GM19351 (cell line): ENCODE measurements around the gene PAX7.

ENCODE experiments used
- ATAC-seq: cut with Tn5 transposase; IDR thresholded peaks from one replicate; pipeline ENCODE4 v1.9.1; 2021; ENCODE audit warnings: mild to moderate bottlenecking, moderate library complexity; ENCODE audit not compliant: unreplicated experiment

Gene PAX7

GRCh38 chr1:18618546-18619466 is 11.8 kb upstream of the PAX7 start:
- ATAC-seq: no peak

DNA sequence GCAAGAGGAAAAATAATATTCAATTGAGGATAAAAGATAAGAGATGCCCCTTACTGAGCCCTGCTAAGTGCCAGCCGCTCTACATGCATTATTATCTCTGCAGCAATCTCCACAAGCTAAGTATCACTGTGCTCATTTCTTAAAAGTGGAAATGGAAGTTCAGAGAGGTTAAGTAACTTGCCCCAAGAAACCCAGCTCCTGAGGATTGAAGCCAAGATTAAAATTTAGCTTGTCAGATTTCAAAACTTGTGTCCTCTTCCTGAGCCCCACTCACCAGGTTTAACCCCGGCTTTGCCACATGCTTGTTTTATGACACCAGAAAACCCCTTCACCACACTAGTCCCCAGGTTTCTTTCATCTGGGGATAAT is 11.2 kb upstream of the PAX7 start:
- no peak for ATAC-seq

DNA sequence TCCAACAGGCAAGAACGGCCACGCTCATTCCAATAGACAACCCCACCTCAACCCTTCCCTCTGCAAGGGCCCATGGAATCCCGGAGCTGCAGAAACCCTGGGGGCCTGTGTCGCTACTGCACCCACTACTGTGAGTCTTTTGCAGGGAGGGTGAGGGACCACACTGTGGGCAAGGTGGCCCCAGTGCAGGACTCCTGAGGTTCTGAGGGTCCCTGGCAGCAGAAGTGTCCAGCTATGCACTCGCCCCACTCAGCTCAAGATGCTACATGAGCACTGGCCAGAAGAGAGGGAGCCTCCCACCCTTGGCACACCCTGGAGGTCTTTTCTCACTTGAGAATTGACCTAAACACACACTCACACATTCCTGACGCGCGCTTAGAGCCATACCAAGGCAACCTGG is 2.1 kb upstream of the PAX7 start:
- ATAC-seq: no peak

DNA sequence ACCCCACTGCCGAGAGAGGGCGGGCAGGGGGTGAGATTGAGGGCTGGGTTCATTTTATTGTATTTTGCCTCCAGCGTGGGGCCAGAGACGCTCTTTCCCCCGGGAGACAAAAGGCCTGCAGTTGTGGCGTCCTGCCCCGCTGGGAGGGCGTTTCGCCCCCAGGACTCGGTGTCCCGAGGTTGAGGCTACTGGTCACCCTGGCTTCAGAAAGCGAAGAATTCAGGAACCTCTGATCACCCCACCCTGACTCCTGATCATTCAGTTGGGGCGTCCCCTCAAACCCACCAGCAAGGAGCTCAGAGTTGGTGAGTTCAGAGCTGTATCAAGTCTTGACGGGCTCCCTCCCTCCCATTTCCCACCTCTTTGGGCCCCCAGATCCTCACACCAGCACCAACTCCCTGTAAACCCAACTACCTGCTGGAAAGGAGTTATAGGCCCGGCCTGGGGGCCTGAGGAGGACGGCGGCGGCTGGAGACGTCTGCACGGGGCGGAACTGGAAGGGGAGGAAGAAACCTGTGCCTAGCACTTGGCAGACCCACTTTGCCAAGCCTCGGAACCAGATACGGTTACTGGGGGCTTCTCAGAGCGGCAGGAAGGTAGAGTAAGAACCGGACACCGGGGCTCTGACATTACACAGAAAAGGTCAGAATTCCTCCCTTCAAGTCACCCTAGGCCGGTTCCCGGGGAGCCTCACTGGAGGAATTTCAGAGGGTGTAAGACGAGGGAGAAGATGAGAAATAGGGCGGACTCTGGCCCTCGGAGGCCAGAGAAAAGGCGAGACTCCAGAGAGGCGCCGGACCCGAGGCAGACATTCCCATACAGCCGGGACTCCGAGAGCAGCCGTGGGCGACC is 761 bp upstream of the PAX7 start:
- no peak for ATAC-seq

DNA sequence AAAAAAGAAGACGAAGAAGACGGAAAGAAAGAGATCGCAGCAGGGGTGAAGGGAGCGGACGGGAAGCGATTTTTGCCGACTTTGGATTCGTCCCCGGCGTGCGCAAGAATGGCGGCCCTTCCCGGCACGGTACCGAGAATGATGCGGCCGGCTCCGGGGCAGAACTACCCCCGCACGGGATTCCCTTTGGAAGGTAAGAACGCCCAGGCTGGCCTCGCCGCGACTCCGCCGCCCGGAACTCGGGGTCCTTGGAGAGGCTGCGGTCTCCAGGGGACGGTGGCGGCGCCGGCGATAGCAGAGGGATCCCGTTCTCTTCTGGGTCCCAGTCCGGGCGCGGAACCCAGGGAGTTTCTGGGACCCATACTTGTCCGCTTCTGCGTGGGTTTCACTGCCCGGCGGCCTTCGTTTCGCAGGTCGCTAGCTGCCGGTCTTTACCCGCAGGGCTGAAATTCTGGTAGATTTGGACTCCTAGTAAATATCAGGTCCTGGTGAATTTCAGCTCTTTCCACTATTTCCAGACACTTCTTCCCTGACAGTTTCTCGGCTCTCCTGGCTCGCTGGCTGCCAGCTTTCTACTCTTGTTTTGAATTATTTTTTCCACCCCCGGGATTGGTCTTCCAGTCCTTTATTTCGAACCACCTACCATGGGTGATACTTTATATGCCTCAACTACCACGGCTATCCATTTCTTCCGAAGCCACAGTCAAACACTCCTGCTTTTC is 1.0 kb downstream of the PAX7 start:
- no peak for ATAC-seq

DNA sequence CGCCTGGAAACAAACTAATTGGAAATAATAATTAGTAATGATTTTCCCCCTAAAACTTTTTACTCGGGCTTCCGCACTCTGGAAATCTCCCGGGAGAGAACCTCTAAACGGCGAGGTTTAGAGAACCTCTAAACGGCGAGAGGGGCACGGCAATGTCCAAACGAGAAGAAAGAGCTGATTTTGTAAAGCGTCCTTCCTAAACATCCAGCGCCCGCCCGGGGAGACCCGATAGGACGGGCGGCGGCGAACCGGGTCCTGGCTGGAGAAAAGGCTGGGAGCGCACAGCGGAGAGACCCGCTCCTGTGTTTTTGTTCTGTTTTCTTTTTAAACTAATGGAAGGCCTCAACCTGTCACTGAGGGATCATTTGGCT is 1.6 kb downstream of the PAX7 start:
- ATAC-seq: no peak

DNA sequence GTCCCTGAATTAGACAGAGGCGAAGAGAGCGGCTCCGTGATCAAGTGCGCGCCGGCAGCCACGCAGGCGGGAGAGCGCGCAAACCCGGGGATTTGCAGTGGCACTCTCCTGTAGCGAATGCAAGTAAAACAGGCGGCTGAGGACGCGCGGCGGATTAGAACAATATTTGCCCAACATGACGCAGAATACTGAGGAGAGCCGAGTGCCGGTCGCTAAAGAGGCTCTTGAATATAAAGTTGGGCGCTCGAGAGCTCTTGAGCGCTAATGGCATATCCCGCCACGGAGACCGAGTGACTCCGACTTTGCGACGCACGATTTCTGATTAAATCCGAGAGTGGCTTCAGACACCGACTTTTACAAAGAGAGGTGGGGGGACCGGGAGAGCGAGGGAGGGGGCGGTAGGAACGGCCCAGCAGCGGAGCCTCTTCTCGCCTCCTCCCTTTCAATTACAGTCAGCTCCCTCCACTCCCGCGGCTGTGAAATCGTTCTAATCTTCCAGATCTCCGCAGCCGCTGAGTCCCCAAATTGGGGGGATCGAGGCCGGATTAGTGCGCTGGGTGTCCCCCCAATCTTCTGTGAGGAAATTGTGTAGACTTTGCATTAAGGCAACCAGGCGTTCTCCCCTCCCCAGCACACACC is 2.3 kb downstream of the PAX7 start:
- no peak for ATAC-seq

GRCh38 chr1:18633422-18634155 is 2.9 kb downstream of the PAX7 start:
- no peak for ATAC-seq

DNA sequence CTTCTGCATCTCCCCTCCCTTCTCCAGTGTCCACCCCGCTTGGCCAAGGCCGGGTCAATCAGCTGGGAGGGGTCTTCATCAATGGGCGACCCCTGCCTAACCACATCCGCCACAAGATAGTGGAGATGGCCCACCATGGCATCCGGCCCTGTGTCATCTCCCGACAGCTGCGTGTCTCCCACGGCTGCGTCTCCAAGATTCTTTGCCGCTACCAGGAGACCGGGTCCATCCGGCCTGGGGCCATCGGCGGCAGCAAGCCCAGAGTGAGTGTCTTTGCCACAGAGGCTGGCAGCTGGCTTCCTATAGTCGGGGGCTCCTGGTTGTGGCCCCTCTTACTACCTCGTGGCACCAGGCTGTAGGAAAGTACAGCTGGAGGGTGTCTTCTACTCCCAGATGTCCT is 3.6 kb downstream of the PAX7 start:
- ATAC-seq: no peak

GRCh38 chr1:18635070-18635577 is 4.5 kb downstream of the PAX7 start:
- no peak for ATAC-seq

DNA sequence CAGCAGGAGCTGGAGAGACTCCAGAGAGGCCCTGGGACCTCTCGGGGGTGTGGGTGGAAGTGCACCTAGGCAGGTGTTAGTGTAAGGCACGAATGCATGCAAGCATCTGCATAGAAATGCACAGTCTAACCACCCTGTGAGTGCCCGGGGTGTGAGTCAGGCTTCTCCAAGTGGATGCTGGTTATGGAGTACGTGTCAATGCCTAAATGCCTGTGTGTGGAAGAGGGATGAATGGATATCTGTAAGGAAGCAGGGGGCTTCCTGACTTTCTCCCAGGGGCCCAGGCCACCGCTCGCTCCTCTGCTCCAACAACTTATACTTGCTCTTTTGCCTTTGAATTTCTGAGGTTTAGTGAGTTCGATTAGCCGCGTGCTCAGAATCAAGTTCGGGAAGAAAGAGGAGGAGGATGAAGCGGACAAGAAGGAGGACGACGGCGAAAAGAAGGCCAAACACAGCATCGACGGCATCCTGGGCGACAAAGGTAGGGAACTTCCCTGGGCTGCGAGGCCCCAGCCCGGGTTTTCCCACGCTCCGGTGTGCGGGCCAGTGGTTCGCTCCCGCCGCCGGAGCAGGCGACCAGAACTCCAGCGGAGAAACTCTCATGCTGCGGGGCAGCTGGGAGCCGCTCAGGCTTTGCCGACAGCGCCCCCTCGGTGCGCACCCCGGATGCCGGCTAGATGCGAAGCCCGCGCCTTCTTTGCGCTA is 5.4 kb downstream of the PAX7 start:
- ATAC-seq: no peak

GRCh38 chr1:18636596-18637508 is 6.2 kb downstream of the PAX7 start:
- ATAC-seq: no peak

DNA sequence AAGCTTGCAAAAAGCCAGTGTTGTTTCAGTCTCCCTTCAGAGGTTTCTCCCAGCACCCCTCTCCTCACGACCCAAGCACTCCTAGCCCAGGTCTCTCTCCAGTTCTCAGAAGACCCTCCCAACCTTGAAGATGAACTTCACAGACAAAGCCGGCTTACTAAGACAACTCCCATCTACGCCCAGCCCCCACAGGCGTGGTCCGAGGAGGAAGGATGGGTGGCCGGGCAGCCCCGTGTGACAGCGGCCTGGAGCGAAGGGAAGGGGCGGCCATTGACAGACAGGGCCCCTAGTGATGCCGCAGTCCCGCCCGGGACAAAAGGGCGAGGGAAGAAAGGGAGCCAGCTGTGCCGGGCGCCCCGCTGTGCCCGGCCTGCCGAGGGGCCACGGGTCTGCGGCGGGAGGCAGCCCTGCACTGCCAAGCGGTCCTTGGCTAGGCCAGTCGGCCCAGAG is 6.9 kb downstream of the PAX7 start:
- no peak for ATAC-seq

GRCh38 chr1:18637962-18638834 is 7.6 kb downstream of the PAX7 start:
- no peak for ATAC-seq

- no peak for ATAC-seq
Observed at GRCh38 chr1:18638835-18639364, 8.3 kb downstream of the PAX7 start.

DNA sequence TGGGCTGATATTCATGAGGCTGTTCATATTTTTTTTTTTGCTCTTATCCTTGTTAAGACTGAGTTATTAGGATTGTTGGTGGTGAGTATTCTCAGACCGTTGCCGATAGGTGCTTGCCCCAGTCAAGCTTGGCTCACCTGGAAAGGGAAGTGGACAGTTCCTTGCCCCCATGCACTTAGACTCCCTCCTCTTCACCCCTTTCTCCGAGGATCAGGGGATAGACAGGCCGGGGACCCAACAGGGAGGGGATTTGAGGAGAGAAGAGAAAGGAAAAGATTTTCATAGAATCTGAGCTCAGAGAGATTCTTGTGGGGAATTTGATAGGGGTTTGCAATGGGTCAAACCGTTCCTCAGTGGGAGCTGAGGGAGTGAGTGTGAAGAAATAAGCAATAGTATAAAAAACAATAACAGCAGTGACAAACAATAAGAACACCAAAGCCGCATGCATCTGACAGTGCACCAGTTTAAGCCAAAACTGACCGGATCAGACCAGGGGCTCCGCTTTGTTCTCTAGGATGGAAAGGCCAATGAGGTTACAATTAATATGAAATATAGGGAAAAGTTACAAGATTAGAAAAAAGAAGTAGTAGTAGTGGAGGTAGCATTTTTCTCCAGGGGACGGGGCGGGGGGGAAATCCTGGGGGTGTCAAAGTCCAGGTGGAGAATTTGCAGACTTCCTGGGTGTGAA is 8.9 kb downstream of the PAX7 start:
- no peak for ATAC-seq
